SK-N-MC (cell line): ENCODE data around the gene FKBP1A.

Experiments
- DNase-seq: peaks from one replicate; pipeline ENCODE4 v3.0.0-alpha.2; 2011; ENCODE audit warnings: low read depth, low spot score
- H3K27ac ChIP-seq: fragments of 200-600 bp; sonication (generic); 2 replicates; pipeline ENCODE4 v1.5.1; 2016; ENCODE audit warnings: mixed run types
- H3K36me3 ChIP-seq: fragments of 200-600 bp; sonication (generic); 2 replicates; pipeline ENCODE4 v1.6.1; 2017; ENCODE audit warnings: antibody characterized with exemption, low read length, mixed read lengths; ENCODE audit not compliant: insufficient read depth
- H3K4me3 ChIP-seq: fragments of 200-600 bp; sonication (generic); 2 replicates; pipeline ENCODE4 v1.5.1; 2016
- H3K9ac ChIP-seq: fragments of 200-600 bp; sonication (generic); 2 replicates; pipeline ENCODE4 v1.8.0; 2017; ENCODE audit warnings: mixed run types, mixed read lengths; ENCODE audit not compliant: insufficient read length
- H3K9me3 ChIP-seq: fragments of 200-600 bp; sonication (generic); 2 replicates; pipeline ENCODE4 v1.6.1; 2017; ENCODE audit warnings: low read depth, mild to moderate bottlenecking, antibody characterized with exemption, low read length, moderate library complexity, mixed read lengths
- EZH2 ChIP-seq: fragments of 200-600 bp; sonication (generic); IDR thresholded peaks from one replicate; pipeline ENCODE4 v1.6.1; 2017; ENCODE audit warnings: antibody characterized with exemption
- FOXP2 ChIP-seq: optimal IDR thresholded peaks from 2 replicates; pipeline ENCODE3; 2011; ENCODE audit warnings: mild to moderate bottlenecking, moderate library complexity; ENCODE audit not compliant: insufficient read depth; ENCODE audit errors: extremely low read length, control extremely low read depth
- POLR2AphosphoS5 ChIP-seq: IDR thresholded peaks from 2 replicates; pipeline ENCODE4 v1.6.1; 2012; ENCODE audit warnings: mild to moderate bottlenecking, low read depth, low read length, borderline replicate concordance

The FKBP1A gene

DNA sequence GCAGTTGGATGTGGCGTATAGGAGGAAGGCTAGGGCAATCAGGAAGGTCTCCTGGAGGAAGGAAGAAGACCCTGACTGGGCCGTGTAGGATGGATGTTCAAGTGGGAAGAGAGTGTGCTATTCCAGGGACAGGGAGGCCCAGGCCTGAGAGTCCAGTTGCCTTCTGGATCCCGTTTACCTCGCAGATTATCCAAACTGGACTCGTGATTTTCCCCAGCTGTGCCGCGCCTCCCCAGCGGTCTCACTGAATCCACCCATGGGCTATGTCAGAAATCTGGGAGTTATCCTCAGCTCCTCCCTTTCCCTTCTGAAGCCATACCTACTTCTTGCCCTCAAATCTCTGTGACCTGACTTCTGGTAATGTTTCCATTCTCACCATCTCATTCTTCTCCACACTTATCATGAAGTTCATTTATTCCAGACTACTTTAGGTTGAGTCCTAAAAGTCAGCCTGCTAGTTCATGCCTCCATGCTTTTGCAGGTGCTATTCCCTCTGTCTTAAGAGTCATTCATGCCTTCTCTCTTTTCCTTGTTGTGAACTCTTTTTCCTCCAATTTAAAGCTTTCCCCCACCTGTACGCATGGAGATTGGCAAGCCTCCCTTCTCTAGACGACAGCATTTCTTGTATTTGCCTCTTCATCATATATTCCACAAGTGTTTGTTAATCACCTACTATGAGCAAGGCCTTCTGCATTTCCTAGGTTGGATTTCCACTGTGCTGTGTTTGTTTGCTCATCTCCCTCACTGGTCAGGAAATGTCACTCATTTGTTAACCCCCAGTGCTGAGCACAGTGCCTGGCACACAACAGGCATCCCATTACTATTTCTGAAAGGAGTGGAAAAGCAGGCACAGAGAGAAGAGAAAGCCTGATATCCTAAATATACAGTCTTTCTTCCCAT, 66.6 kb downstream of the FKBP1A start:
- peak overlapping the region; percentile 99 for H3K9ac ChIP-seq
- no peak overlapping the region for H3K27ac ChIP-seq
- DNase-seq, result no peak
- peak overlapping the region; percentile 87 for H3K4me3 ChIP-seq
- H3K9me3 ChIP-seq, result no peaks in the 10 kb centered on the region
- TF ChIP-seq POLR2AphosphoS5 (no peak; the same call in 1 of the 2 replicates), FOXP2 (no peak), EZH2 (no peak)
- H3K36me3 ChIP-seq, result no peaks in the 10 kb centered on the region

DNA sequence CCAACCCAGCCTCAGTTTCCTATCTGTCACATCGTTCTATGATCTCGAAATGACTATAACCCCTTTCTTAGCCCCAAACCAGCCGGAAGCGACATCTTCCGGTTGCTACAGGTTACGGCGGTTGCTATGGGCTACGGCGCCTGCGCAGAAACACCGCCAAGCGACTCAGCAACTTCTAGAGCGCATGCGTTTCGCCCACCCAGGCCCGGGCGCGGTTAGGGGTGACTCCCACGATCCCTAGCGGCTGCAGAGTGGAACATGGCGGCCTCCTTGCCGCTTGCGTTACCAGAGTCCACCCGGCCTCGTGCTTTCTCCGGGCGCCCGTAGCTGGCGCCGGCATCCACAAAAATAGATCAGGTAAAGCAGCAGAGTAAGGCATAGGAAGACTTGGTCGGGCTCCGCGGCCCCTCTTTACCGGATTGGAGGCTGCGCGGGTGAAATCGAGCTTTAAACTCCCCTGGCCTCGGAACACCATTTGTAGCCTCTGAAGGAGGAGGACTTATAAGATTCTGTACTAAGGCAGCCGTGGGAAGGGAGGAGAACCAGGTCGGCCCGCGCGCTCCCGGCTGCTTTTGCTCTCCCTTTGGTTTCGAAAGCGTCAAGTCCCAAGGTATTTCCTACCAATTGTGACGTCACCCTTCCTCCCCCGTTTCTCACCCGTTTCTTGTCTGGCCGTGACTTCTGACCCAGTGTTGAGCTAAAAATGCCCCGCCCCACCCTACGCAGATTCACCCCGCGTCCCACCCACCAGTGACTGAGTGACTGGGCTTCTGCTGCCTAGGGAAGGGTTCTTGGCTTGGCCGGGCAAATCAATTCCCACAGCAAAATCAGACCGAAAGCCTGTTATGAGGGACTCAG, 67.5 kb downstream of the FKBP1A start:
- DNase-seq, result peak; percentile 81
- H3K4me3 ChIP-seq, result peak overlapping the region; percentile 87
- no peaks in the 10 kb centered on the region for H3K9me3 ChIP-seq
- H3K27ac ChIP-seq, result peak overlapping the region; percentile 87
- peak; percentile 98 for TF ChIP-seq POLR2AphosphoS5
- TF ChIP-seq FOXP2, result no peak
- H3K9ac ChIP-seq, result peak overlapping the region; percentile 99
- H3K36me3 ChIP-seq, result no peaks in the 10 kb centered on the region

DNA sequence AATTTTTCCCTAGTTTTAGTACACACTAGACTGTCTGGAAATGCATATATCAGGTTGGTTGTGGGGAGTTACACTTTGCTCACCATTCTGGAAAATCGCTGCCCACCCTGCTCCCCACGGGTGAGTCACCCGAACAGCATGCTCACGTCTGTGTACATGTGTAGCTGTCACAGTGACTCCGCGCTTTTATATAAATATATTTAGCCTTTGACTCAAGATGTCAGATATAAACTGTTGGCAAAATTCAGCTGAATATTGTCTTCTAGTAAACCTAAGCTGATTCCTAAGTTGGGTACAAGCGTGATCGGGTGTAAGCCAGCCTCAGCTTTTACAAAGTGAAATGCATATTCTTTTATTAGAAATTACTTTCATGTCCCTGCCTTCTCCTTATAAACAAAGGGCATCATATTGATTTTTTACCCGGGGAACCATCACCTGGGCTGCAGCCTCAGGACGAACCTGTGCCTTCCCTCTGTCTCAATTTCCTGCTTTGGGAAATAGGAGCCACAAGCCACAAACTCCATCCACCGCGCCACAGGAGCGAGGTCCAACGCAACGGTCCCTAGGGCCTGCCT, 68.2 kb downstream of the FKBP1A start:
- Histone ChIP-seq H3K9me3 (no peaks in the 10 kb centered on the region), H3K4me3 (peak overlapping the region; percentile 87), H3K36me3 (no peaks in the 10 kb centered on the region), H3K27ac (no peak overlapping the region), H3K9ac (no peak overlapping the region)
- no peak for DNase-seq
- TF ChIP-seq POLR2AphosphoS5, result no peak
- no peak for TF ChIP-seq FOXP2
- no peak for TF ChIP-seq EZH2

DNA sequence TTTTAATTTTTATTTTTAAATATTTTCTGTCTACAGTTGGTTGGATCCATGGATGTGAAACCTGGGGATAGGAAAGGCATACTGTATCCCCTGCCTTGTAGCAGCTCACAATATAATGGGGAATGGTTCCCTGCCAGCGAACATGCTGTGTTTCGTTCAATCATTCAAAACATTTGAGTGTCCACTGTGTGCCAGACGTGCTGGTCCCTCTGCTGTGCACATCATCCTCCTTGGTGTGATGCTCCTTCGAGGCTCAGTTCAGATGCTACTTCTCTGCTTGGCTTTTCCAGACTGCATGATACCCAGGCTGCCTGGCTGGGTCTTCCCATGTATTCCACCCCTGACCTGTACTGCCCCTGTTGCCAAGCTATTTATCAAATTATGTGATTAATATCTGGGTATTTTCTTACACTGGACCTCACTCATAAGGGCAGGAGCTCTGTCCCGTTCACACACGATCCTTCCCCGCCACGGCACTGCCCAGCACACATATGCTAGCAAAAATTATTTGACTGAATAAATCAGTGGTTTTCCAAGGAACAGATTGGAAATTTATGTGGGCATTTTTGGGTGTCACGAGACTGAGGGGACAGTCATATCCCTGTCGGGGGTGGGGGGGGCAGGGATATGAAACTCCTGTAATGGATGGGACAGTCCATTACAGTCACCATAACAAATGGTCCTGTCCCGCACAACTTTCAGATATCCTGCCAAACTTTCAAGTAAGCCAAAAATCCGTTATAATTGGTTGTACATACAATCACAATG, 68.8 kb downstream of the FKBP1A start:
- TF ChIP-seq POLR2AphosphoS5, result no peak
- no peak for TF ChIP-seq EZH2
- TF ChIP-seq FOXP2, result no peak
- no peak for DNase-seq
- no peak overlapping the region for H3K9ac ChIP-seq
- H3K27ac ChIP-seq, result no peak overlapping the region
- H3K9me3 ChIP-seq, result no peaks in the 10 kb centered on the region
- no peak overlapping the region for H3K4me3 ChIP-seq
- H3K36me3 ChIP-seq, result no peaks in the 10 kb centered on the region

DNA sequence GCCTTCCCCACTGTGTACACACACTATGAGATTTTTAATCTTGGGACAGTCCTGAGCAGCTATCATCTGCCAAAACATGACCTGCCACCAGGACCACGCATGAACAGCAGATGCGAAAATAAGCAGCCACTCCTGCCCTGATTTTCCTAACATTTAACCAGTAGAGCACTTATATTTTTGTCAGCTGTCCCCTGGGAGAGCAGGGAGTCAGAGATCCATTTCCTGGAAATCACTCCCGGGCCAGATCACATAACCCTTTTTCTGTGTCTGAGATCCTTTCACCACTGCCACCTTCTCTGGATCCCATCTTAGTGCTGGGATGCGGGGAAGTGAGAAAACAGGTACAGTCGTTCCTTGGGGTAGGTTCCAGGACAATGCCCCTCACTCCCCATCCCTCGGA, 69.6 kb downstream of the FKBP1A start:
- H3K27ac ChIP-seq, result no peak overlapping the region
- no peaks in the 10 kb centered on the region for H3K36me3 ChIP-seq
- no peak overlapping the region for H3K9ac ChIP-seq
- DNase-seq, result no peak
- no peaks in the 10 kb centered on the region for H3K9me3 ChIP-seq
- no peak for TF ChIP-seq POLR2AphosphoS5
- no peak for TF ChIP-seq EZH2
- TF ChIP-seq FOXP2, result no peak
- no peak overlapping the region for H3K4me3 ChIP-seq

DNA sequence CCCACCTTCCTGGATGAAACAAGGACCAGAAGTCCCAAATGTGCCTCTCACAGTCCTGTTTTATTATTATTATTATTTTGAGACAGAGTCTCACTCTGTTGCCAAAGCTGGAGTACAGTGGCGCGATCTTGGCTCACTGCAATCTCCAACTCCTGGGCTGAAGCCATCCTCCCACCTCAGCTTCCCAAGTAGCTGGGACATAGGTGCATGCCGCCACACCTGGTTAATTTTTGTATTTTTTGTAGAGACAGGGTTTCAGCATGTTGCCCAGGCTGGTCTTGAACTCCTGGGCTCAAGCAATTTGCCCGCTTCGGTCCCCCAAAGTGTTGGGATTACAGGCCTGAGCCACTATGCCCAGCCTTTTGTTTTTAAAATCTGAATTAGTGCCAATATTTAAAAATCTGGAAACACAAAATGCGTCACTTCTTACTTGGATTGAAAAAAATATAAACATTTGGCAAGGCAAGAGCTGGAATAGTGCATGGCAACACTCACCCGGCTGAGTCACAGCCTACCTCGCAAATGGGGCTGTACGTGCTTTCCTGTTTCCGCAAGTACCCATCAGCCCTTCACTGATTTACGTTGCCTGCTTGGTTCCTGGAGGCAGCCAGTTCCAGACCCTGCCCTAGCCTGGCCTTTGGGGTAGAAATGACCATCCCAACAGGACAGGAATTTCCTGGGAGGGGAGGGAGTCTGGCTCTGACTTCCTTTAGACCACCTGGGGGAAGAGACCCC, 70.2 kb downstream of the FKBP1A start:
- no peaks in the 10 kb centered on the region for H3K9me3 ChIP-seq
- H3K9ac ChIP-seq, result no peak overlapping the region
- no peak overlapping the region for H3K27ac ChIP-seq
- DNase-seq, result no peak
- TF ChIP-seq EZH2 (no peak), POLR2AphosphoS5 (no peak), FOXP2 (no peak)
- no peaks in the 10 kb centered on the region for H3K36me3 ChIP-seq
- no peak overlapping the region for H3K4me3 ChIP-seq

DNA sequence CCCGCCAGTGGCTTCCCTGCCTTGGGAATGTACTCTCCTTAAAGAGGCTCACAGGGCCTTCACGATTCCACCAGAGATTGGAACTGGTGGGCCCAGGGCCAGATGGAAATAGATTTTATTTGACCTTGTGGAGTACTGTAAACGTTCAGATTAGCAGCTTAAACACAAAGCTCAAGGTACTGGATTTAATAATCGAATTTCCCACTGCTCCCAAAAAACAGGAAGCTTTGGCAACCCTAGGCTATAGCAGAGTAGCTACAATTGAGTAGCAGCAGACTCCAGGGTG, 71.3 kb downstream of the FKBP1A start:
- Histone ChIP-seq H3K27ac (no peak overlapping the region), H3K4me3 (no peak overlapping the region), H3K9ac (no peak overlapping the region), H3K36me3 (no peaks in the 10 kb centered on the region), H3K9me3 (no peaks in the 10 kb centered on the region)
- no peak for DNase-seq
- no peak for TF ChIP-seq EZH2
- no peak for TF ChIP-seq FOXP2
- no peak for TF ChIP-seq POLR2AphosphoS5
